Upper lobe of left lung (tissue), 6 donors: ENCODE data around the gene RFX2. TPM values are rescaled to one million over a fixed set of nuclear protein-coding genes. Genes with fewer than 3 reads are reported as not detected.

Experiments
- ATAC-seq, 2 donors: fragments of 200-7000 bp; cut with Tn5 transposase; one replicate each; pipeline ENCODE4 v1.9.1; 2022; ENCODE audit warnings: mild to moderate bottlenecking in 2 of 2, moderate library complexity in 2 of 2; ENCODE audit not compliant: low FRiP score in 2 of 2
- DNase-seq, 2 donors: peaks; one replicate each; pipeline ENCODE4 v3.0.0-alpha.2; 2019 to 2020
- H3K27ac ChIP-seq, 4 donors: fragments of 200-600 bp; sonication (generic); one replicate each; pipeline ENCODE4 v1.5.1; 2016 to 2019
- H3K27me3 ChIP-seq, 4 donors: fragments of 200-600 bp; sonication (generic); one replicate each; pipeline ENCODE4 v1.5.1; 2017 to 2019
- H3K36me3 ChIP-seq, 4 donors: fragments of 200-600 bp; sonication (generic); one replicate each; pipeline ENCODE4 v1.5.1; 2016 to 2019
- H3K4me1 ChIP-seq, 4 donors: fragments of 200-600 bp; sonication (generic); one replicate each; pipeline ENCODE4 v1.5.1; 2018 to 2019
- H3K4me3 ChIP-seq, 4 donors: fragments of 200-600 bp; sonication (generic); one replicate each; pipeline ENCODE4 v1.5.1; 2017 to 2019; ENCODE audit warnings: mild to moderate bottlenecking in 2 of 4, moderate library complexity in 1 of 4
- H3K9me3 ChIP-seq, 4 donors: fragments of 200-600 bp; sonication (generic); one replicate each; pipeline ENCODE4 v1.5.1; 2018 to 2019
- EP300 ChIP-seq, 4 donors: sonication (generic); formaldehyde crosslinking; IDR thresholded peaks; one replicate each; pipeline ENCODE4 v1.5.1; 2017; ENCODE audit warnings: antibody characterized with exemption in 4 of 4, control low read depth in 2 of 4
- POLR2A ChIP-seq, 4 donors: fragments of 450-650 bp; IDR thresholded peaks; one replicate each; pipeline ENCODE4 v1.5.1; 2016 to 2017; ENCODE audit warnings: antibody characterized with exemption in 4 of 4, mild to moderate bottlenecking in 2 of 4
- POLR2AphosphoS5 ChIP-seq, 2 donors: sonication (generic); formaldehyde crosslinking; IDR thresholded peaks; one replicate each; pipeline ENCODE4 v1.5.1; 2017; ENCODE audit warnings: antibody characterized with exemption in 2 of 2
- WGBS, 2 donors: methylation state at CpG; one replicate each; pipeline ENCODE4 v1.1.5; 2017 to 2018; 5-methylcytosine and 5-hydroxymethylcytosine counted together
- total RNA-seq, 6 donors: library from RNA; depleted of rRNA in 4 of 6; stranded (reverse); fragments of >200 nt in 4 of 6; gene quantifications; one replicate each; pipeline versions ENCODE4 v1.1.0 to v1.2.1, GENCODE V29; 2016 to 2021
- TF ChIP-seq, protein P1 (sequence below), 6 experiments: fragments of 450-650 bp in 4 of 6; fragments of 200-600 bp in 2 of 6; sonication (generic) in 2 of 6; IDR thresholded peaks; one replicate each; pipeline ENCODE4 v1.5.1; 2016 to 2019; ENCODE audit warnings: antibody characterized with exemption in 6 of 6
- donor health status: DM: no; HTN: no; CAD: no; lungs with moderate emphysema.
- donor health status: DM: no; HTN: yes; CAD: no; lungs with severe emphysema.

RFX2 gene
- total RNA-seq, 6 donors from 2014 or later = 14.3 to 111 (median 28.6) TPM

DNA sequence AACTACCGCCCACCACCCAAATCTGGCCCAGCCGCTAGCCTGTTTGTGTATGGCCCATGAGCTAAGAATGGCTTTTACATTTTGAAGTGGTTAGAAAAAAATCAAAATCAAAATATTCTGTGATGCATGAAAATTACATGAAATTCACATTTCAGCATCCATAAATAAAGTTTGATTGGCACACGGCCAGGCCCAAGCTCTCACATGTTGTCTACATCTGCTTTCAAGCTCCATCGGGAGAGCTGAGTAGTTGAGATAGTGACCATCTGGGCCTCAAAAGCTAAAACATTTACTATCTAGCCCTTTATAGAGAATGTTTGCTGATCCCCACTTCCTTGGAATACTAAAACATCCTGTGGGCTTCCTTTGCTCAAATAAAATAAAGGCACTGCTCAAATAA lies 14.5 kb downstream of the RFX2 start:
- no peak overlapping the region for H3K4me3 ChIP-seq
- no peaks in the 10 kb centered on the region for H3K9me3 ChIP-seq
- H3K27ac ChIP-seq = no peak overlapping the region
- ATAC-seq (no peak), DNase-seq (no peak)
- peaks cover 8 to 27% (median 23%) of the 10 kb centered on the region in 4 donors for H3K4me1 ChIP-seq
- no peak for TF ChIP-seq POLR2AphosphoS5 (IDR thresholded peaks at IDR 0.05)
- TF ChIP-seq EP300 (IDR thresholded peaks at IDR 0.05) = no peak
- TF ChIP-seq POLR2A (IDR thresholded peaks at IDR 0.05) = no peak
- TF ChIP-seq, protein P1, sequence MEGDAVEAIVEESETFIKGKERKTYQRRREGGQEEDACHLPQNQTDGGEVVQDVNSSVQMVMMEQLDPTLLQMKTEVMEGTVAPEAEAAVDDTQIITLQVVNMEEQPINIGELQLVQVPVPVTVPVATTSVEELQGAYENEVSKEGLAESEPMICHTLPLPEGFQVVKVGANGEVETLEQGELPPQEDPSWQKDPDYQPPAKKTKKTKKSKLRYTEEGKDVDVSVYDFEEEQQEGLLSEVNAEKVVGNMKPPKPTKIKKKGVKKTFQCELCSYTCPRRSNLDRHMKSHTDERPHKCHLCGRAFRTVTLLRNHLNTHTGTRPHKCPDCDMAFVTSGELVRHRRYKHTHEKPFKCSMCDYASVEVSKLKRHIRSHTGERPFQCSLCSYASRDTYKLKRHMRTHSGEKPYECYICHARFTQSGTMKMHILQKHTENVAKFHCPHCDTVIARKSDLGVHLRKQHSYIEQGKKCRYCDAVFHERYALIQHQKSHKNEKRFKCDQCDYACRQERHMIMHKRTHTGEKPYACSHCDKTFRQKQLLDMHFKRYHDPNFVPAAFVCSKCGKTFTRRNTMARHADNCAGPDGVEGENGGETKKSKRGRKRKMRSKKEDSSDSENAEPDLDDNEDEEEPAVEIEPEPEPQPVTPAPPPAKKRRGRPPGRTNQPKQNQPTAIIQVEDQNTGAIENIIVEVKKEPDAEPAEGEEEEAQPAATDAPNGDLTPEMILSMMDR (IDR thresholded peaks at IDR 0.05) = no peak
- 65 to 85% methylated on average over 4 of the region's 4 CpGs for WGBS, 2 donors
- H3K27me3 ChIP-seq = no peaks in the 10 kb centered on the region
- no peaks in the 10 kb centered on the region for H3K36me3 ChIP-seq

DNA sequence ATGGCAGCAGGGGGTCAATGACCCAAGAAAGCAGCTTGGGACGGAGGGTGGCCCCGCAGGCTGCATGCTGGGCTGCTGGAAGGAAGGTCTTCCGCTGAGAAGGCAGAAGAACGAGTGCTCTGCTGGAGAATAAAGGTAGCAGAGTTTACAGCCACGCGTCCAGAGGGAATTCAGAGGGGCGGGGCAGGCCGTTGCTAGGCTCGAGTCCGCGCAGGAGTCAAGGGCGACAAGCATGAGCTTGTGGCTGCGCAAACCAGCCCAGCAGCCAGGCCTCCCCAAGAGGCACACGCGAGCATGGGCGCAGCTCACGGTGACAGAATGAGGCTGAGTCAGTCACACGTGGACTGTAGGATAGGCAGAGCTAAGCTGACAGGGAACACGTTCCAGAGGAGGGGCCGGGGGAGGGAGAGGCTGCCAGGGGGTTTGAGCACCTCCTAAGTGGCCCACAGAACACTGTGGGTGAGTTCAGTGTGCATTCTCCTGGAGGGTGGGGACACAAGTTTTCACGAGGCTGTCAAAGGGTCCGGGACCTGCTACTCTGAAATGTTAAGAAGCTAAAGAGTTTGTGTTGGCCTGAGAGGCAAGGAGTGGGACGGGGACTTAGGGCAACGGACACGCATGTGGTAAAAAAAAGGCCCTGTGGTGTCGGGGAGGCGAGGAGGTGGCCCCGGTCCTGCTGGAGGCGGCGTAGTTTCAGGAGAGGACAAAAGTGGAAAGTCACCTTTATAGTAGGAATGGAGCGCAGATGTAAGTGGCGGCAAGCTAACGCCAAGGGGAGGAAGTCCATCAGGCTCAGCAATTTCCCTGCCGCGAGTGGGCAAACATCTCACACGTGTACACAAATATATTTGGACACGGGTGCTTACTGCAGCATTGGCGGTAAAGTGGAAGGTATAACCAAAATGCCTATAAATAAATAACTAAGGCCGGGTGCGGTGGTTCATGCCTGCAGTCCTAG lies 17.7 kb downstream of the RFX2 start:
- peak; percentile 90 to 92 for DNase-seq
- H3K4me3 ChIP-seq = peak overlapping the region in 3 of 4 donors; percentile 11 to 32 (median 18)
- WGBS, 2 donors = 46 to 49% methylated on average over 40 of the region's 40 CpGs
- TF ChIP-seq EP300 (IDR thresholded peaks at IDR 0.05) (no peak), POLR2AphosphoS5 (IDR thresholded peaks at IDR 0.05) (peak; percentile 62 to 72), POLR2A (IDR thresholded peaks at IDR 0.05) (peak in 1 of 4 donors; percentile 44)
- TF ChIP-seq, protein P1 (IDR thresholded peaks at IDR 0.05) = peak in 3 of 6 experiments; percentile 14 to 65 (median 37)
- H3K36me3 ChIP-seq = no peaks in the 10 kb centered on the region
- peak; percentile 84 to 96 for ATAC-seq
- H3K27ac ChIP-seq = peak overlapping the region; percentile 72 to 88 (median 83)
- H3K4me1 ChIP-seq = peaks cover 11 to 34% (median 27%) of the 10 kb centered on the region in 4 donors
- no peaks in the 10 kb centered on the region for H3K27me3 ChIP-seq
- H3K9me3 ChIP-seq = no peaks in the 10 kb centered on the region

DNA sequence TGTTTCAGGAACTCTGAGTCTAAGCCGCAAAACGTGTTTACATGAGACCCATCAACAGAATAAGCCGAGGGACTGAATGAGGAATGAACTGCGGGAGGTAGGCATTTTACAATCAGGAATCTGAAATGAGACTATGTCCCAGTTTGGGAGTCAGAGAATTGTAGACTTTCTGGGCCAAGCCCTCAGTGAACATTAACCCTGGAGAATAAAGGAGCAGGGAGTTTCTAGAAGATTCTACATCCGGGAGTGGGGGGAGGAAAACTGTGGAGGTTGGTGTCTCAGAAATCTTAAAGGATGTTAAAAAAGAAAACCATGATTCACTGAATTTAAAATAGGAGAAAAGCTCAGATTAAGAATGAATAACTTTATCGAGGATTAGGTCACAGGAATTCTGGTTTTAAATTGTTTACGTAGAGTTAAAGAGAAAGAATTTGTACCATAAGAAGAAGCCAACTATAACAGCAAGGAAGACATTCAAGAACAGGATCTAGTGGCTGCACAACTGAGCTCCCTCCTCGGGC lies 18.5 kb downstream of the RFX2 start:
- TF ChIP-seq, protein P1 (IDR thresholded peaks at IDR 0.05) = no peak
- TF ChIP-seq EP300 (IDR thresholded peaks at IDR 0.05) (no peak), POLR2AphosphoS5 (IDR thresholded peaks at IDR 0.05) (no peak), POLR2A (IDR thresholded peaks at IDR 0.05) (no peak)
- Histone ChIP-seq H3K36me3 (no peaks in the 10 kb centered on the region), H3K4me3 (peak overlapping the region in 3 of 4 donors; percentile 11 to 32 (median 12)), H3K4me1 (peaks cover 19 to 42% (median 34%) of the 10 kb centered on the region in 4 donors), H3K27me3 (no peaks in the 10 kb centered on the region), H3K9me3 (no peaks in the 10 kb centered on the region), H3K27ac (peak overlapping the region; percentile 72 to 88 (median 83))
- WGBS, 2 donors = 38 to 52% methylated on average over 8 of the region's 8 CpGs
- ATAC-seq (no peak), DNase-seq (no peak)

DNA sequence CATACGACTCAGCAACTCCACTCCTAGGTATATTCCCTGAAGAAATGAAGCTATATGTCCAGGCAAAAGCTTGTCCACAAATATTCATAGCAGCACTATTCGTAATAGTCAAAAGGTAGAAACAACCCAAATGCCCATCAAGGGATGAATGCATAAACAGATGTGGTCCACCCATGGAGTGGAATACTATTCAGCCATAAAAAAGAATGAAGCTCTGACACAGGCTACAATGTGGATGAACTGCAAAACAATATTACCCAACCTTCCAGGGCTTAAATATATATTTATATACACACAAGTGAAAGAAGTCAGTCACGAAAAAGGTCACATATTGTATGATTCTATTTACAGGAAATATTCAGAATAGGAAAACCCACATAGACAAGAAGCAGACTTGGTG lies 19.7 kb downstream of the RFX2 start:
- H3K4me3 ChIP-seq = no peak overlapping the region
- 94 to 99% methylated on average over 3 of the region's 3 CpGs for WGBS, 2 donors
- no peaks in the 10 kb centered on the region for H3K27me3 ChIP-seq
- no peaks in the 10 kb centered on the region for H3K9me3 ChIP-seq
- TF ChIP-seq EP300 (IDR thresholded peaks at IDR 0.05) (no peak), POLR2AphosphoS5 (IDR thresholded peaks at IDR 0.05) (no peak), POLR2A (IDR thresholded peaks at IDR 0.05) (no peak)
- TF ChIP-seq, protein P1 (IDR thresholded peaks at IDR 0.05) = no peak
- H3K27ac ChIP-seq = peak overlapping the region in 2 of 4 donors; percentile 80 to 88
- H3K36me3 ChIP-seq = no peaks in the 10 kb centered on the region
- peaks cover 24 to 49% (median 41%) of the 10 kb centered on the region in 4 donors for H3K4me1 ChIP-seq
- ATAC-seq (no peak), DNase-seq (no peak)
